Hippocampal formation (tissue), 2 donors: ENCODE data around the gene SMIM32.

Experiments used
- DNase-seq, 2 donors: peaks; one replicate each; lab custom pipeline; 2025; lab: John Stamatoyannopoulos, UW

The SMIM32 gene

DNA sequence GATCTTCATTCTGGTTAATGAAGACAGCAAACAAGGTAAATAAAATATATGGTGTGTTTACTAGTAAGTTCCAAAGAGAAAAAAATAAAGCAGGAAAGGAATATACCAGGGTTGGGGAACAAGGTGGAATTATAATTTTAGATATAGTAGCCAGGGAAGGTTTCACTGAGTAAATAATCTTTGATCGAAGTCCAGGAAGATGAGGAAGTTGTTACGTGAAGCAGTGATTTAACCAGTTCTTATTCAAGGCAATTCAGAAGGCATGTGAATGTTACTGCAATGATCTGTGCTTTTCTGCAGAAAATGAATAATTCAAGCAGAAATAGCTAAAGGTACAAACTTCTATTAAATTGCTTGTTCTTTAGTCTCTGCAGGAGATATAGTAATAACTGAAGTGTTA, 6.2 kb downstream of the SMIM32 start:
- no peak for DNase-seq

DNA sequence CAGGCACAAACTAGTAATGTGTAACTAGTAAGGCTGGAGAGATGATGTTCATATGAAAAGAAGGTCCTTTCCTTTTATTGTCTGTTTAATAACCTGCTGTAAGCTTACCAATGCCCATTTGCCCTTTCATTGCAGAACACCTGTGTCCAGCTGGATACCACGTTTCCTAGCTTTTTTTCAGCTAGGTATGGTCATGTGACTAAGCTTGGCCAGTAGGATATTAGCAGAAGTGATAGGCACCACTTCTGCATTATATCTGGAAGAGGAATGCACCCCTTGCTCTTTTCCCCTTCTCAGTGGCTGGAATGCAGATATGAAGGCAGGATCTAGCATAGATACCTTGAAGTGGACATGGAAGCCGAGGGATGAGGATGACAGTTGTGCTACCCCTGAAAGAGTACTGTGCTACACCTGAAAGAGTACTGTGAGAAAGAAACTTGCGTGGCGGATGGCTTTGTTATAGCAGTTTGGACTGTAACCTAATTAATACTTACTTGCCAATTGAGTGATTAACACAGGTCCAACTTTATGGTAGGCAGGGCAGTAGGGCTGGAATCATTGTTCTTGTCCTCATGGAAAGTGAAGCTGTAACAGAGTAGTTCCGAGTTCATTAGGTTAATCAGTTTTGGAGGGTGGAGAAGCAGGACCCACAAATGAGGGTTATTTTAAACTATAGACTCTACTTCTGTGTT, 6.8 kb downstream of the SMIM32 start:
- no peak for DNase-seq

DNA sequence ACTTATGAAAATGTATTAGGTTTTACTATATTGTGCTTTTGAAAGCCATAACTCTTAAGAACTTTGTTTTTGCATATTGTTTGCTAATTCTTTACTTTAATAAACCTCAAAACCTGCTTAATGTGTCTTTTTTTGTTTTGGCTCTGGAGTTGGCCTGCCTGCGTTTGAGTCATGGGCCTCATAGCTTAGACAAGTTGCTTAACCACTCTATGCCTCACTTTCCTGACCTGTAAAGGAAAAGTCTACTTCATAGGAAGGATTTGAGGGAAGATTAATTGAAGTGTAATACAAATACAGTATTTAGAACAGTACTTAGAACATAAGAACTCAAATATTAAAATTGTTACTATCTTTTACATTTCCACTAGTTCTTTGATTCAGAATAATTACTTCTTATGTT, 10.3 kb downstream of the SMIM32 start:
- no peak for DNase-seq

DNA sequence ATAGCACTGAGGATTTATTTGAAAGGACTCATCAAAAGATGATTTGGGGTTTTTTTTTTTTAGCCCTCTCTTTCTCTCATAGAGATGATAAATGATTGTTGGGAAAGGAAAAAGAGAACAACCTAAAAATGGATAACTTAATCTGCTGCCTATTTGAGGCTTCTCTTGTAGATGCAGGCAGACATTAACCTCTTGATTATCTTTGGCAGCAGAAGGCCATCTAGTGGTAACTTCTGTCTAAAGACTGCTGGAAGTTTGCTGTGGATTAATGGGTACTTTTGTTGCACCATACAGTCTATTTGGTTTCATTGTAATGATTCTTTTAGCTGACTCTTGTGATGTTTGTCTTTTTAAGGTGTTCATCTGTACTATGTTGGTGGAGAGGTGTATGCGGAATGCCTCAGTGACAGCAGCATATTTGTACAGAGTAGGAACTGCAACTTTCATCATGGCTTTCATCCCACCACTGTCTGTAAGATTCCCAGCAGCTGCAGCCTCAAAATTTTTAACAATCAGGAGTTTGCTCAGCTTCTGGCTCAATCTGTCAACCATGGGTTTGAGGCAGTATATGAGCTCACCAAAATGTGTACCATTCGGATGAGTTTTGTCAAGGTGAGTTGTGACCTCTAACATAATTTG, 18.8 kb downstream of the SMIM32 start:
- DNase-seq, result peak in 1 of 2 donors; percentile 82

DNA sequence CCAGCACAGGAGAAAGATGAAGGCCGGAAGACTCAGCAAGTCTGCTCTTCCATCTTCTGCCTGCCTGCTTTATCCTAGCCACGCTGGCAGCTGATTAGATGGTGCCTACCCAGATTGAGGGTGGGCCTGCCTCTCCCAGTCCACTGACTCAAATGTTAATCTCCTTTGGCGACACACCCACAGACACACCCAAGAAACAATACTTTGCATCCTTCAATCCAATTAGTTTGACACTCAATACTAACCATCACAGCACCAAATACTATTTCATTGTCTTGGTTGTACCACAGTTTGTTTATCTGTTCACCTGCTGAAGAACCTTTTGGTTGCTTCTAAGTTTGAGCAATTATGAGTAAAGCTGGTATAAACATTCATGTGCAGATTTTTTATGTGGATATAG, 23.7 kb downstream of the SMIM32 start:
- DNase-seq, result no peak

DNA sequence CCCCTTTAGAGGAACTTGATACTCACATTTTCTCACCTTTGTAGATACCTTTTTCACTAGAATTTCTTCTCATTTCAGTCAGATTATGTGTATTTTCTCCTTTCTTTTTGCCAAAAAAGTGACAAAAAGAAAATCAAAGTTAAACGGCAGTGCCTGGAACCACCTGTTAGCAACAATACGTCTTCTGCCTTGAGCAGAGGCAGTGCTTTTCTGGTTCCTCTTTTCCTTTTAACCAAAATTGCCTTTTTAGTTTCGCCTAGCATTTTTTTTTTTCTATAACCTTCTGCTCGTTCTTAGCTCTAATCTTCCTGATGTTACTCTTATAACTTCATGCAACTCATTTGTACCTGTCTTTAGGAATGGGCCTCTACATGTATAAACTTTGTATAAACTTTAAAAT, 26.1 kb downstream of the SMIM32 start:
- DNase-seq, result no peak

DNA sequence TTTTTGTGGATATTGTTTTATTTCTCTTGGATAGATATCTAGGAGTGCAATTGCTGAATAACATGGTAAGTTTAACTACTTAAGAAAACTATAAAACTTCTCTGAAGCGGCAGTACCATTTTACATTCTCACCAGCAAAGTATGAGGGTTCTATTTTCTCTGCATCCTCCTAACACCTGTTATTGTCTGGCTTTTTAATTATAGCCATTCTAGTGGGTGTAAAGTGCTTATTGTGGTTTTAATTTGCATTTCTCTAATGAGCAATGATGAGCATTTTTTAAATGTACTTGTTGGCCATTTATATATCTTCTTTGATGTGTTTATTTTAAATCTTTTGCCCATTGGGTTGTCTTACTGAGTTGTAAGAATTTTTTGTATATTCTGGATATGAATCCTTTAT, 28.7 kb downstream of the SMIM32 start:
- DNase-seq, result no peak

DNA sequence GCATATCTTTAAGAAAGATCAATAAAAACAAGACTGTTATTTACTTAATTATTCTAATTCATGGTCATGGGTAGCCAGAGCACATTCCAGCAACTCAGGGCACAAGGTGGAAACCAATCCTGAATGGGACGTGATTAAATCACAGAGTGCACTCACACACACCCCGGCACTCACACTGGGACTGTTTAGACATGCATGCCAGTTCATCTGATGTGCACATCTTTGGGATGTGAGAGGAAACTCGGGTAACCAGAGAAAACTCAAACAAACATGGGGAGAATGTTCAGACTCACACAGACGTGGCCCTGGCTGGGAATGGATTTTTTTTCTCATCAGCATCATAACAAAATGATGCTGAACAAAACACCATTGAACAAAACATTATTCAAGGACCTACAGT, 31.0 kb downstream of the SMIM32 start:
- DNase-seq, result peak; percentile 9 to 20

DNA sequence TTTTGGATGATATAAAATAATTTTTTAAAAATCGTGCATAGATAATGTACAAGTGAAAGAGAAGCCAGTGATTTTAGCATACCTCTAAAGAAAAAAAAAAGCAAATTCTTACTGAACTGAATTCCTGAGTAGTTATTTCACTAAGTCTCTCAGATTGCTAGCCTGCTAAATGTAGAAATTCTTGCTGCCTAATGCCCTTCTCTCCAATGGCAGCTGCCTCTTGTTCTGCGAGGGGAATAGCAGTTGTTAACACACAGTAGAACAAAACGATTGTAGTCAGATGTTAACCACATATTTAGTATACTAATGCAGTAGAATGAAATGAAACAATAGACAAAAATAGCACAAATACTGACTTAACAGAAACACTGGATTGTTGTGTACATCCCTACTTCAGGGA, 33.5 kb downstream of the SMIM32 start:
- peak in 1 of 2 donors; percentile 29 for DNase-seq

DNA sequence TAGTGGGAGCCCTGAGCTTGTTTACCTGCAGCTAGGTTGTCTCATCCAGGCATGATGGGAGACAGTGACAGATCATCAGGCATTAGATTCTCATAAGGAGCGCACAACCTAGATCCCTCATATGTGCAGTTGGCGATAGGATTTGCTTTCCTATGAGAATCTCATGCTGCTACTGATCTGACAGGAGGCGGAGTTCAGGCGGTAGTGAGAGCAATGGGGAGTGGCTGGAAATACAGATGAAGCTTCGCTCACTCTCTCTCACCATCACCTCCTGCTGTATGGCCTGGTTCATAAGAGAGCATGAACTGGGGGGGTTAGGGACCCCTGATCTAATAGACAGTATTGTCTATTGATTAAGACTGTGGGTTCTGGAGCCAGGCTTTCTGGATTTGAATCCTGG, 35.4 kb downstream of the SMIM32 start:
- no peak for DNase-seq

DNA sequence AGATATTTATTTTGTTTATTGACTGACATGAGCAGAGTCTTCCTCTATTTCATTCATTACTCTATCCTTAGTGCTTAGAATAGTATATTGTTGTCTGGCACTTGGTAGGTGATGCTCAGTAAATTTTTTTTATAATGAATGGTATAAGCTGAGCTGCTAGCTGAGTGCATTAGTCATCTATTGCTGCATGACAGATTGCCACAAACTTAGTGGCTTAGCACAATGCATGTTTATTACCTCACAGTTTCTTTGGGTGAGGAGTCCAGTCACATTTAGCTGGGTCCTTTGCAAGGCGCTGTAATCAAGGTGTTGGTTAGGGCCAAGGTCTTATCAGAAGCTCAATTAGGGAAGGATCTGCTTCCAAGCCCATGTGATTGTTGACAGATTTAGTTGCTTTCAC, 37.2 kb downstream of the SMIM32 start:
- DNase-seq, result no peak

DNA sequence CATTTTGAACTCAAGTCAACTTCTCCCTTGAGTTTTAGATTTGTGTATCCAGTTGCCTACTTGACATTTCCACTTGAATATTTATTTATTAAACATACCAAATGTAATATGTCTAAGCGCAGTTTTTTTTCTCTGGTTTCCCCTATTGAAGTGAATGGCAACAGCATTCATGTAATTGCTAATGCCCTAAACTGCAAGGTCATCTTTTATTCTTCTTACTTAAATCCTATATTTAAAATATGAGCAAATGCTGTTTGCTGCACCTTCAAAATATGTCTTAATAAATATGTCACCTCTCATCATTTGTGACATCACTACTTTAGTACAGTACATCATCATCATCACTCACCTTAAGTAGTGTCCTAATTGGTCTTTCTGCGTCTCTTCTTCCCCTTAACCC, 37.9 kb downstream of the SMIM32 start:
- no peak for DNase-seq

DNA sequence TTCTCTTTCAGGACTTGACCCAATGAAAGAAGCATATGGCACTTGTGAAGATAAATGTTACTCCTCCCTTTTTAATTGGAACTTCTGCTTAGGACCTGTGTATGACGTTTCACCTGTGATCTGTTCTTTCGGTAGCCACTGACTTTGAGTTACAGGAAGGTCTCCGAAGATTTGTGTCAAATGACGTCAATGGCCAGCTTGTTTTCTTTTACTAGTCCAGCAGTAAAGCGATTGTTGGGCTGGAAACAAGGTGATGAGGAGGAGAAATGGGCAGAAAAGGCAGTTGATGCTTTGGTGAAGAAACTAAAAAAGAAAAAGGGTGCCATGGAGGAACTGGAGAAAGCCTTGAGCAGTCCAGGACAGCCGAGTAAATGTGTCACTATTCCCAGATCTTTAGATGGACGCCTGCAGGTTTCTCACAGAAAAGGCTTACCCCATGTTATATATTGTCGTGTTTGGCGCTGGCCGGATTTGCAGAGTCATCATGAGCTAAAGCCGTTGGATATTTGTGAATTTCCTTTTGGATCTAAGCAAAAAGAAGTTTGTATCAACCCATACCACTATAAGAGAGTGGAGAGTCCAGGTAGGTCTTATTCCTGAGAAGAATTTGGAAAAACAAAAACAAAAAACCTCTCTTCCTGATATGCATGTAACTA, 39.3 kb downstream of the SMIM32 start:
- DNase-seq, result no peak

DNA sequence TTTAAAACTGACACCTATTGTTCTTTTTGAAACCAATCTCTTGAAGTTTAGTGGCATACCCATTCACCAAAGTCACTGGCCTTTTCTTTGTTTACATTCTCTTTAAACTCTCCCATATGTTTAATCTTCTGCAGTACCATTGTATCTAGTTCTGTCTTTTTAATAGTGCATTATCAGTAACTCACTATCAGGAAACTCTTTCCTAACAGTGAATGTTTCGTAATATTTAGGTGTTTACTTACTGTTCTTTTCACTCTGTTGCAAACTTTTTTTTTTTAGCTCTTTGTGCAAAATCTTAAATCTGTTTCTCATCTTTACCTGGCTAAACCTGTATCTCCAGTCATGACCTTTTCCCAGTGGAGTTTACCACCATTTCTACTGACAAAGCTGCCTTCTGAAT, 43.1 kb downstream of the SMIM32 start:
- no peak for DNase-seq

DNA sequence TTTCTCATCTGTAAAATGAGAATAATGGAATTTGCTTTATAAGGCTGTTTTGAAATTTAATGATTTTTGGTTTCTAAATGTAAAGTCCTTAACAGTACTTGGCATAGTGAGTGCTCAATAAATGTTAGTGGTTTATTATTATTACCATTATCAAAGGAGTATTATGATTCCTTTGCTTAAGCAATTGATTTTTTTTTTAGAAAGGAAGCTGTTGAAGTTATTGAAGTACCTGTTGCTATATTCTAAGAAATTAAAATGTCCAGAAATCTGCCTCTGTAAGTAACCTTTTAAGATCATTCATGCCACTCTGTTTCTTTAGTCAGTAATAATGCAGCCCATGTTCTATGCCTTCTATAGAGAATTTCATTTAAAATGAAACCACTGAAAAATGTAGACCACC, 45.3 kb downstream of the SMIM32 start:
- DNase-seq, result no peak

DNA sequence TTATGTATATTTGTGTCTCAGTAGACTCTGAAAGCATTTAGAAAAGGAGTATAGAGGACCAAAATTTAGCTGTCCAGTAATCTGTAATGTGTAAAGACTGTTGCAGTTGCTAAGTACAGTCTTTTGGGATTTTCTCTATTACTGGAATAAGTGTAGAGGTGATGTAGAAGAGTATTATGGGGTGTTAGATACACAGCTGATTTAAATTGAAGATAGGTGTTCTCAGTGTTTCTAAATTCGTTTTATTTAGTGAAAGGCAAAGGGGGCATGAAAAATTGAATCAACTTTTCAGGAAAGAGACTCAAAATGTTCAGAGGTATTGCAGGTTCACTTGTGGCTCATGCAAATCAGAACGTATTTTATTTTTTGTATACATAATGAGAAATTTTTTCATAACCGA, 46.8 kb downstream of the SMIM32 start:
- no peak for DNase-seq

DNA sequence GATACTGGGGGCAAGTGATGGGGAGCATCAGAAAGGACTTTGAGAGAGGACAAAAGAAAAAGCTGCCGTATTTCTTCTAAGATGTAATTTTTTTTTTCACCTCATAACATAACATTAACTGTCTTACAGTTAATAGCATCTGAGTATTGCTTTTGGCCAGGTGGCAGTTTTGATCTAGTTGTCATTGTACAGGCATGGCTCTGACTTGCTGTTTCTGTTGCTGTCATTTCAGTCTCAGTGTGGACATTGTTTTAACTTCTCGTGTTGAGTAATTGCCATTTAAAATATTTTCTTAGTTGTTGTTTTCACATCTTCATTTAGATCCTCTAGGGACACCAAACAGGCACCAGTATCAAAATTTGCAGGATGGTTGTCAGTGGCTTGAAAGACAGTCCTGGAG, 47.9 kb downstream of the SMIM32 start:
- no peak for DNase-seq

DNA sequence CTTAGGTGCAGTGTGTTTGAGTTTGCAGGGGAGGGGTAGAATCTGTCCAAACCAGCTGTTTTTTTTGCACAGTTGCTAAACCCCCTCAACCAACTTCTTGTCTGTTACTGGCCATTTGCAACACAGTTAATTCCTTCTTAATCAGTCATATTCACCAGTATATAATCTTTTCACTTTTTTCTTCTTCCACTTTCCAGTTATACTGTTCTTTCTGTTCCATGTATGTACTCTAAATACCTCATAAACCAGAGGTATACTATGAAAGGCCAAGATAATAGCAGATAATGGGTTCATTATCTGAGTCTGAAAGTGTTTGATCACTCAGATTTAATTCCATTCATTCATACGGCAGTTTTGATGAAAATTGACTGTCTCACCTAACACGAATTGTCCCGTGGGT, 49.2 kb downstream of the SMIM32 start:
- DNase-seq, result no peak

DNA sequence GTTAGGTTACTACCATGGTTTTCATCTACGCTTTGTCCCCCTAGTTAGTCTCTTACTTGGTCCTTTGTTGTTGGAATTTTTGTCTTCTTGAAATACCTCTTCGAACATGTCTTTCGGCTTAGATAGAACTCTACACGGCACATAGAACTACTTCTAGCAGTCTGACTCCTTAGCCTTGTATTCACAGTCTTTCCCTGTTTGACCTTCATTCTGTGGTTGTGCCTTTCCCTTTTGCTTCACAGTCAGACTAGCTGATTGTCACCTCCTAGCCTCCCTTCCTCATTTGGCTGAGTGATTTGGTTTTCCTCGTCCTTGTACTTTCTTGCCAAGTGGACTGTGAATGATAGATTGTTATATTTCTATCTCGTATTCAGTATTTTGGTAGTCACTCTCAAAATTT, 49.6 kb downstream of the SMIM32 start:
- DNase-seq, result no peak

DNA sequence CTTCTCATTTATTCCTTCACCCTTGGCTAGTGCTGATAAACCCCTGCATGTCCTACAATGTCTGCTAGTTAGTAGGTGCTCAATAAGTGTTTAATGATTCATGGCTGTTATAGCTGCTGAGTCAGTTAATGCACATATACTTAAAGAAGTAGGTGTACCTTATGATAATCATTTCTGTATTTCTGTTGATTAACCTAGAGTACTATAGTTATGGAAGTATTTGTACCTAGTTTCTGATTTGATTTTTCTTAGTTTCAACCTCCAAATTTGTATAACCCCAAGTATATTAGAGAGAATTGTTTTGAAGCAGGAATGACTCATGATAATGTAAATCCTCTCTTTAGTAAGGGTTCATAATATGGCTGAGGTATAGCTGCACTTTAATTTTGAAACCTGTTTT, 51.4 kb downstream of the SMIM32 start:
- no peak for DNase-seq
